IMR-90 (cell line): ENCODE results near the gene GPR179. TPM values are rescaled to one million over a fixed set of nuclear protein-coding genes. Genes with fewer than 3 reads are reported as not detected.

Source experiments
- ATAC-seq: fragments of 200-7000 bp; cut with Tn5 transposase; 2 replicates; pipeline ENCODE4 v1.9.1; 2020; ENCODE audit warnings: low read depth, mild to moderate bottlenecking, moderate library complexity
- BruUV-seq: library from RNA; stranded (reverse); fragments of 400-500 nt; replicated peaks from 2 replicates; lab custom pipeline; 2021; lab: Mats Ljungman, UMichigan
- CTCF ChIA-PET: fragments of 300-600 bp; formaldehyde crosslinking; extraction: SDS; loops from one replicate; lab custom pipeline; 2021; ENCODE audit warnings: antibody characterized with exemption; lab: Yijun Ruan, JAX
- POLR2A ChIA-PET: fragments of 300-600 bp; sonication (Branson Sonifier 250); formaldehyde crosslinking; loops from one replicate; lab custom pipeline; 2022; ENCODE audit warnings: antibody characterized with exemption; ENCODE audit not compliant: unreplicated experiment; lab: Charles Lee
- DNase-seq: peaks from one replicate; pipeline ENCODE4 v3.0.0; 2013
- H2AFZ ChIP-seq: replicated peaks from 2 replicates; pipeline ENCODE3; 2013; ENCODE audit warnings: low read length, mild to moderate bottlenecking; ENCODE audit not compliant: poor library complexity
- H2AK5ac ChIP-seq: 2 replicates; pipeline ENCODE4 v1.6.1; 2013; ENCODE audit warnings: low read depth, low read length, inconsistent platforms
- H2AK9ac ChIP-seq: replicated peaks from 2 replicates; pipeline ENCODE3; 2013; ENCODE audit warnings: mild to moderate bottlenecking, low read depth, low read length, moderate library complexity; ENCODE audit not compliant: poor library complexity
- H2BK120ac ChIP-seq: 2 replicates; pipeline ENCODE4 v1.6.1; 2013; ENCODE audit warnings: low read depth, low read length, inconsistent platforms
- H2BK15ac ChIP-seq: 3 replicates; pipeline ENCODE4 v1.6.1; 2013; ENCODE audit warnings: low read depth, low read length, inconsistent platforms
- H2BK20ac ChIP-seq: 2 replicates; pipeline ENCODE4 v1.6.1; 2013; ENCODE audit warnings: low read depth, mild to moderate bottlenecking, inconsistent platforms, low read length, moderate library complexity
- H2BK5ac ChIP-seq: 2 replicates; pipeline ENCODE4 v1.6.1; 2013; ENCODE audit warnings: mild to moderate bottlenecking, low read depth, low read length, inconsistent platforms; ENCODE audit not compliant: poor library complexity, severe bottlenecking
- H3K14ac ChIP-seq: replicated peaks from 2 replicates; pipeline ENCODE4 v1.6.1; 2013; ENCODE audit warnings: low read depth, low read length, inconsistent platforms
- H3K18ac ChIP-seq: 2 replicates; pipeline ENCODE4 v1.6.1; 2013; ENCODE audit warnings: low read depth, low read length, control low read depth
- H3K23ac ChIP-seq: 2 replicates; pipeline ENCODE4 v1.6.1; 2013; ENCODE audit warnings: low read depth, low read length, inconsistent platforms
- H3K27ac ChIP-seq: 2 replicates; pipeline ENCODE4 v1.5.1; 2013; ENCODE audit warnings: mild to moderate bottlenecking, control low read depth, low read length; ENCODE audit not compliant: insufficient read depth
- H3K27me3 ChIP-seq: 2 replicates; pipeline ENCODE4 v1.6.1; 2013; ENCODE audit warnings: low read length; ENCODE audit not compliant: control insufficient read depth, insufficient read depth
- H3K36me3 ChIP-seq: 2 replicates; pipeline ENCODE4 v1.6.1; 2013; ENCODE audit warnings: low read length, mixed read lengths; ENCODE audit not compliant: control insufficient read depth, insufficient read depth
- H3K4ac ChIP-seq: 2 replicates; pipeline ENCODE4 v1.6.1; 2013; ENCODE audit warnings: low read depth, low read length, inconsistent platforms
- H3K4me1 ChIP-seq: 2 replicates; pipeline ENCODE4 v1.6.1; 2013; ENCODE audit warnings: low read length, mixed read lengths; ENCODE audit not compliant: control insufficient read depth, insufficient read depth
- H3K4me2 ChIP-seq: 2 replicates; pipeline ENCODE4 v1.6.1; 2013; ENCODE audit warnings: low read depth, mild to moderate bottlenecking, control low read depth, low read length, moderate library complexity
- H3K4me3 ChIP-seq: 2 replicates; pipeline ENCODE4 v1.5.1; 2013; ENCODE audit warnings: low read depth, mild to moderate bottlenecking, control low read depth, low read length, moderate library complexity; ENCODE audit not compliant: insufficient read depth
- H3K56ac ChIP-seq: 2 replicates; pipeline ENCODE4 v1.6.1; 2013; ENCODE audit warnings: low read length, inconsistent platforms; ENCODE audit not compliant: insufficient read depth; ENCODE audit errors: extremely low read depth
- H3K79me1 ChIP-seq, 2 experiments: 2 replicates each; pipeline ENCODE4 v1.6.1; 2013; ENCODE audit warnings: low read length in 2 of 2, inconsistent platforms in 1 of 2, low read depth in 1 of 2
- H3K9ac ChIP-seq: 2 replicates; pipeline ENCODE4 v1.6.1; 2013; ENCODE audit warnings: low read depth, low read length, control low read depth
- H3K9me1 ChIP-seq: 2 replicates; pipeline ENCODE4 v1.6.1; 2013; ENCODE audit warnings: low read length, inconsistent platforms; ENCODE audit not compliant: insufficient read depth
- H3K9me3 ChIP-seq: 2 replicates; pipeline ENCODE4 v1.6.1; 2013; ENCODE audit warnings: low read length; ENCODE audit not compliant: control insufficient read depth, insufficient read depth
- H4K20me1 ChIP-seq: 2 replicates; pipeline ENCODE4 v1.6.1; 2013; ENCODE audit warnings: low read length, inconsistent platforms; ENCODE audit not compliant: insufficient read depth
- H4K5ac ChIP-seq: 2 replicates; pipeline ENCODE4 v1.6.1; 2013; ENCODE audit warnings: mild to moderate bottlenecking, low read depth, low read length, control low read depth
- H4K8ac ChIP-seq, 2 experiments: 2 replicates each; pipeline ENCODE4 v1.6.1; 2013; ENCODE audit warnings: low read depth in 2 of 2, low read length in 2 of 2, control low read depth in 1 of 2, inconsistent platforms in 1 of 2
- H4K91ac ChIP-seq: 2 replicates; pipeline ENCODE4 v1.6.1; 2013; ENCODE audit warnings: low read depth, low read length, inconsistent platforms; ENCODE audit not compliant: insufficient read depth
- BHLHE40 ChIP-seq: fragments of 150-350 bp; IDR thresholded peaks from 2 replicates; pipeline ENCODE4 v1.6.1; 2016; ENCODE audit warnings: mild to moderate bottlenecking, low read depth, low read length
- MXI1 ChIP-seq: IDR thresholded peaks from 2 replicates; pipeline ENCODE4 v1.6.1; 2012; ENCODE audit warnings: low read depth, mild to moderate bottlenecking, low read length, moderate library complexity, borderline replicate concordance
- NFE2L2 ChIP-seq: fragments of 150-350 bp; IDR thresholded peaks from 2 replicates; pipeline ENCODE4 v1.6.1; 2016; ENCODE audit warnings: low read depth, mild to moderate bottlenecking, low read length
- POLR2A ChIP-seq: IDR thresholded peaks from 2 replicates; pipeline ENCODE4 v1.6.1; 2012; ENCODE audit warnings: mild to moderate bottlenecking, low read depth, low read length
- RFX5 ChIP-seq: IDR thresholded peaks from 2 replicates; pipeline ENCODE4 v1.8.0; 2012; ENCODE audit warnings: low read depth, mild to moderate bottlenecking, low read length, moderate library complexity
- WGBS, 2 experiments: methylation state at CpG; one replicate each; pipeline versions ENCODE4 v1.1.5 to v1.1.7; 2013; ENCODE audit warnings: missing lambda C conversion rate in 2 of 2; ENCODE audit not compliant: insufficient read length in 1 of 2; ENCODE audit errors: extremely low coverage in 2 of 2; 5-methylcytosine and 5-hydroxymethylcytosine counted together
- dilution Hi-C: fragments of 300-500 bp; cut with HindIII; formaldehyde crosslinking; loops from one replicate; pipeline ENCODE4 v1.14.3; 2018; ENCODE audit warnings: low sequenced_read_pairs; ENCODE audit not compliant: unreplicated experiment
- in situ Hi-C: fragments of 300-500 bp; cut with MboI; formaldehyde crosslinking; loops from 3 replicates; pipeline ENCODE4 v1.14.3; 2019; ENCODE audit warnings: low sequenced_read_pairs, inconsistent platforms, mixed read lengths
- intact Hi-C: fragments of 100-400 bp; cut with micrococcal nuclease; formaldehyde crosslinking; loops from 2 replicates; pipeline ENCODE4 v1.10.0; 2022
- polyA plus RNA-seq, 3 experiments: library from polyadenylated mRNA; depleted of rRNA; stranded (reverse); fragments of >200 nt; gene quantifications; 2 replicates each; pipeline ENCODE4 v1.2.3, GENCODE V29; 2012; ENCODE audit warnings: low replicate concordance in 1 of 3
- total RNA-seq: library from RNA; depleted of rRNA; stranded (reverse); fragments of >200 nt; gene quantifications from 2 replicates; pipeline ENCODE4 v1.2.3, GENCODE V29; 2012

Gene GPR179
- total and polyA plus RNA-seq, 2 of the 4 experiments (the other 2 are of a cell fraction) = not detected

DNA sequence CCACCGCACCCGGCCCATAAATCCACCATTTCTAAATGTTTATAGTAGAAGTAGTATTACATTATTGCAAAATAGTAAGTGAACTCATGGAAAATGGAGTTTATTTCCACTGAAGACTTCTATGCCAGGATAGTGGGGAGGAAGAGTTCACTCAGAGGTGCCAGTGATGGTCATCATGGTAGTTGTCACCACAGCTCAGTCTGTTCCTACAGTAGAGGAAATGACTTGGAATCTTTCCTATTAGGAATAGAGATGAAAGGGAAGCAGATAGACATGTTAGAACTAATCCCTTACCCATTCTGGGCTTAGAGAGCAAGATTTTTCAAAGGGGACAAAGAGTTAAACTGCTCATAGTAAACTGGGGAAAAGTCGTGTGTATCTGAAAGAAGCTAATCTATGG, 26.7 kb downstream of the GPR179 start:
- POLR2A ChIA-PET = no interaction called here
- Histone ChIP-seq H2BK120ac (no peak overlapping the region), H3K27ac (no peak overlapping the region), H2BK20ac (no peak overlapping the region), H2BK15ac (no peak overlapping the region), H4K5ac (peak overlapping the region; percentile 90; the same call in 1 of the 2 replicates), H3K14ac (no peak overlapping the region; the same call in 1 of the 2 replicates), H3K9me1 (no peaks in the 10 kb centered on the region), H4K20me1 (no peaks in the 10 kb centered on the region), H3K9me3 (no peaks in the 10 kb centered on the region), H3K36me3 (peaks cover 14% of the 10 kb centered on the region), H2BK5ac (peak overlapping the region; percentile 67), H3K56ac (no peak overlapping the region), H2AFZ (no peak overlapping the region), H4K91ac (no peak overlapping the region), H3K4me2 (no peak overlapping the region), H3K4ac (no peak overlapping the region), H4K8ac (peak overlapping the region in 1 of 2 experiments; percentile 2; a peak in 1 of 4 replicates), H2AK9ac (no peak overlapping the region), H3K23ac (peak overlapping the region; percentile 49; the same call in 1 of the 2 replicates), H3K4me3 (no peak overlapping the region), H3K9ac (no peak overlapping the region), H3K4me1 (peaks cover 1% of the 10 kb centered on the region; the same call in 1 of the 2 replicates), H3K79me1 (no peaks in the 10 kb centered on the region), H3K27me3 (no peaks in the 10 kb centered on the region), H2AK5ac (no peak overlapping the region), H3K18ac (peak overlapping the region; percentile 68; the same call in 1 of the 2 replicates)
- no CpG with 5 or more reads among the region's 3 CpGs for WGBS, 2 experiments
- ATAC-seq (no peak), DNase-seq (no peak)
- in situ Hi-C loops = no loop called here
- intact Hi-C loops = no loop called here
- CTCF ChIA-PET = no interaction called here
- TF ChIP-seq MXI1 = no peak
- TF ChIP-seq RFX5 = no peak
- TF ChIP-seq NFE2L2 = no peak
- no peak for TF ChIP-seq POLR2A
- no peak for TF ChIP-seq BHLHE40
- dilution Hi-C loops = no loop called here
- BruUV-seq = no TSS peak
